Osteocyte (in vitro differentiated cells): ENCODE measurements around the gene CYB5A. TPM values are rescaled to one million over a fixed set of nuclear protein-coding genes. Genes with fewer than 3 reads are reported as not detected.

Experiments used
- DNase-seq: peaks from one replicate; pipeline ENCODE4 v3.0.0; 2021; ENCODE audit warnings: mixed read lengths; ENCODE audit not compliant: unreplicated experiment; ENCODE audit errors: extremely low spot score
- H3K27ac Mint-ChIP-seq: one replicate; pipeline ENCODE4 v1.8.0; 2021; ENCODE audit warnings: mild to moderate bottlenecking, mixed read lengths; ENCODE audit not compliant: unreplicated experiment
- H3K27me3 Mint-ChIP-seq: one replicate; pipeline ENCODE4 v1.8.0; 2021; ENCODE audit warnings: mixed read lengths; ENCODE audit not compliant: unreplicated experiment
- H3K36me3 Mint-ChIP-seq: one replicate; pipeline ENCODE4 v1.8.0; 2021; ENCODE audit warnings: mixed read lengths; ENCODE audit not compliant: unreplicated experiment
- H3K4me1 Mint-ChIP-seq: one replicate; pipeline ENCODE4 v1.8.0; 2021; ENCODE audit warnings: mixed read lengths; ENCODE audit not compliant: unreplicated experiment
- H3K4me3 Mint-ChIP-seq: one replicate; pipeline ENCODE4 v1.8.0; 2021; ENCODE audit warnings: mild to moderate bottlenecking, moderate library complexity, mixed read lengths; ENCODE audit not compliant: unreplicated experiment
- H3K9me3 Mint-ChIP-seq: one replicate; pipeline ENCODE4 v1.8.0; 2021; ENCODE audit warnings: mixed read lengths; ENCODE audit not compliant: unreplicated experiment
- total RNA-seq: library from RNA; stranded (reverse); gene quantifications from 2 replicates; pipeline ENCODE4 v1.2.1, GENCODE V29; 2021
- TF ChIP-seq, protein P1 (sequence below): fragments of 200-600 bp; sonication (generic); IDR thresholded peaks from 2 replicates; pipeline ENCODE4 v1.5.0; 2021; ENCODE audit warnings: antibody characterized with exemption, mild to moderate bottlenecking, moderate library complexity

Gene CYB5A
- total RNA-seq, 1 donor from 2014 or later: 28.2 TPM

DNA sequence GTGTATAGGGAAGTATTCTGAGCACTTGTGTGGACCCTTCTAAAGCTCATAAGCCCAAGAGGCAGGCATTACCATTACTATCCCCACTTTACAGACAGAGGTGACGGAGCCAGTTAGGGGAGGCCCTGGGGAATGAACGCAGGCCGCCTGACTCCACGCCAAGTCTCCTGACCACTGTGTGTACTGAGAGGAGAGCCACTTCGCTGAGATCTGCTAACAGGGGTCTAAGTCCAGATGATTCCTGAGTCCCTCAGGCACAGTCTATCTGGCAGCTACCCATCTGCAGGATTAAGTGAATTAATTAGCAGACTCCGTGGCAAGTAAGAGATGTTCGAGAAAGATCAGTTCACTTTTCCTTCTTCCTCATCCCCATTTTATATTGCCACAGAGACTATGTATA, 13.7 kb downstream of the CYB5A start:
- H3K4me1 Mint-ChIP-seq: peaks cover 16% of the 10 kb centered on the region
- TF ChIP-seq, protein P1, sequence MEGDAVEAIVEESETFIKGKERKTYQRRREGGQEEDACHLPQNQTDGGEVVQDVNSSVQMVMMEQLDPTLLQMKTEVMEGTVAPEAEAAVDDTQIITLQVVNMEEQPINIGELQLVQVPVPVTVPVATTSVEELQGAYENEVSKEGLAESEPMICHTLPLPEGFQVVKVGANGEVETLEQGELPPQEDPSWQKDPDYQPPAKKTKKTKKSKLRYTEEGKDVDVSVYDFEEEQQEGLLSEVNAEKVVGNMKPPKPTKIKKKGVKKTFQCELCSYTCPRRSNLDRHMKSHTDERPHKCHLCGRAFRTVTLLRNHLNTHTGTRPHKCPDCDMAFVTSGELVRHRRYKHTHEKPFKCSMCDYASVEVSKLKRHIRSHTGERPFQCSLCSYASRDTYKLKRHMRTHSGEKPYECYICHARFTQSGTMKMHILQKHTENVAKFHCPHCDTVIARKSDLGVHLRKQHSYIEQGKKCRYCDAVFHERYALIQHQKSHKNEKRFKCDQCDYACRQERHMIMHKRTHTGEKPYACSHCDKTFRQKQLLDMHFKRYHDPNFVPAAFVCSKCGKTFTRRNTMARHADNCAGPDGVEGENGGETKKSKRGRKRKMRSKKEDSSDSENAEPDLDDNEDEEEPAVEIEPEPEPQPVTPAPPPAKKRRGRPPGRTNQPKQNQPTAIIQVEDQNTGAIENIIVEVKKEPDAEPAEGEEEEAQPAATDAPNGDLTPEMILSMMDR: no peak
- no peak overlapping the region for H3K27ac Mint-ChIP-seq
- no peak for DNase-seq
- no peaks in the 10 kb centered on the region for H3K27me3 Mint-ChIP-seq
- H3K4me3 Mint-ChIP-seq: no peak overlapping the region
- H3K9me3 Mint-ChIP-seq: no peaks in the 10 kb centered on the region
- no peaks in the 10 kb centered on the region for H3K36me3 Mint-ChIP-seq

DNA sequence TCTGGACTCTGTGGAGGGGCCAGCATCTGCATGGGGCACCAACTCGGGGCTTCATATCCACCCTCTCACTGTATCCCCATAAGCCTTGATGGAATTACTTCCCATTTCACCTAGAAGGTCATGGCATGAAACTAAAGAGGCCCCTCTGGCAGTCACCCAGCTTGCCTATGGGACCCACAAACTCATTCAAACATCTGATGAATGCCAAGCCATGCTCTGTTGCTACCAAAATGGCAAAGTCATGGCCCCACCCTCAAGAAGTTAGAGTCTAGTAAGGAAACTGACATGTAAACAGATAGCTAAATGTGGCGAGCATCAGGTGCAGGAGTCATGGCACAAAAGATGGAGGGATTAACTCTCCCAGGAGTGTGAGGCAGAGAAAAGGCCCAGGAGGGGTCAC, 14.5 kb downstream of the CYB5A start:
- no peak for DNase-seq
- Mint-ChIP-seq H3K36me3 (no peaks in the 10 kb centered on the region), H3K4me1 (peaks cover 12% of the 10 kb centered on the region), H3K27ac (no peak overlapping the region), H3K9me3 (no peaks in the 10 kb centered on the region), H3K27me3 (no peaks in the 10 kb centered on the region), H3K4me3 (no peak overlapping the region)
- TF ChIP-seq, protein P1: no peak

DNA sequence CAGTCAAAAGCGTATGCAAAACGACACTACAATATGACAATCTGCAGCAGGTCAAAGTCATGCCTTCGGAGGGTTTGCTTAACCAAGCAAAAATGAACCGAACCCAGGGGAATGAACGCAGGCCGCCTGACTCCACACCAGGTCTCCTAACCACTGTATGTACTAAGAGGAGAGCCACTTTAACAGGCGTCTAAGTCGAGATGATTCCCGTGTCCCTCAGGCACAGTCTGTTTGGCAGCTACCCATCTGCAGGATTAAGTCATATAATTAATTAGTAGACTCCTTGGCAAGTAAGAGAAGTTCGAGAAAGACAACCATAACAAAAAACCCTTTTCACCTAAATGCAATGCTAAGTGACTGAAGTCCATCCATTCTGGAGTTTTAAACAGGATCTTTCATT, 15.2 kb downstream of the CYB5A start:
- Mint-ChIP-seq H3K27me3 (no peaks in the 10 kb centered on the region), H3K4me3 (no peak overlapping the region), H3K36me3 (no peaks in the 10 kb centered on the region), H3K4me1 (peaks cover 5% of the 10 kb centered on the region), H3K9me3 (no peaks in the 10 kb centered on the region), H3K27ac (no peak overlapping the region)
- no peak for DNase-seq
- TF ChIP-seq, protein P1: no peak

DNA sequence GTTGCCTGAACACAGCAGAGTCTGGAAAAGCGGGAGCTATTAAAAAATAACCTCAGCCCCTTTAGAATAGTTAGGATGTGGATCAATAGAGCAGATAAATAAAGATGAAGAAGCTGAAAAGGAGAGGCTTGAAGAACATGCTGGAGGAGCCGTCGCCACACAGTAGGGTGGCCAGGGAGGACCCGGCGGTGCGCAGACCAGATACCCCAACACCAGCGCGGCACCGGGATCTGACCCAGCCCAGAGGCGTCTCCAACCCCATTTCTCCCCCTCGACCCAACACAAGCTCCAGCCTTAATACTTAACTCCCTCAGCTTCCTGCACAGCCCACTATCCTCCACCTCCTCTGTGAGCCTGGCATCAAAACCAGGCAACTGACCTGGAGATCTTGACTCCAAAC, 16.0 kb downstream of the CYB5A start:
- Mint-ChIP-seq H3K4me1 (no peaks in the 10 kb centered on the region), H3K9me3 (no peaks in the 10 kb centered on the region), H3K27me3 (no peaks in the 10 kb centered on the region), H3K27ac (no peak overlapping the region), H3K4me3 (no peak overlapping the region), H3K36me3 (no peaks in the 10 kb centered on the region)
- TF ChIP-seq, protein P1: no peak
- DNase-seq: no peak

DNA sequence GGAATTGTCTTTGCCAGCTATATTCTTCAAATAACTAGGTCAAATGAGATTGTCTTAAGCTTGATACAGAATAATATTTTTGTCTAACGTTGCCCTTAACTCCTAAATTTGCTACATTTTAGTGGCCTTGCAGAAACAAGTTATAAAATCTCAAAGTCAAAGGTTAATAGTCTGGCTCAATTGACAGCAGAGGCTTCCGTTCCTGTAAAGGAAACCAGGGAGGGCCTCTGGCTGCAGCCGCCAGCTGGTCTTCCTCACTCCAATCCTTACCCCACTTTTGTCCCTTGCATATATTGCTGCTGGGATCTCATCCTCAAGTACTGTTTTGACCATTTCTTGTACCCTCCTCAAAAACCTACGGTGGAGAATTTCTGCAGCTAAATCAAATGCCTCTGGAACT, 17.1 kb downstream of the CYB5A start:
- DNase-seq: no peak
- Mint-ChIP-seq H3K27me3 (no peaks in the 10 kb centered on the region), H3K36me3 (no peaks in the 10 kb centered on the region), H3K4me1 (no peaks in the 10 kb centered on the region), H3K27ac (no peak overlapping the region), H3K9me3 (no peaks in the 10 kb centered on the region), H3K4me3 (no peak overlapping the region)
- TF ChIP-seq, protein P1: no peak
